Mesendoderm (in vitro differentiated cells): ENCODE measurements around the gene PEMT.
A peak's percentile ranks its signal among the peaks of the same experiment; 100 is the strongest.

Experiments used
- DNase-seq: peaks from one replicate; pipeline ENCODE4 v3.0.0; 2013
- H2AK5ac ChIP-seq: 2 replicates; pipeline ENCODE4 v1.6.1; 2013; ENCODE audit warnings: low read length, inconsistent platforms
- H2BK120ac ChIP-seq: 2 replicates; pipeline ENCODE4 v1.6.1; 2013; ENCODE audit warnings: low read depth, mild to moderate bottlenecking, low read length, moderate library complexity, mixed read lengths
- H2BK15ac ChIP-seq: replicated peaks from 2 replicates; pipeline ENCODE4 v1.6.1; 2013; ENCODE audit warnings: low read depth, mild to moderate bottlenecking, moderate library complexity
- H2BK5ac ChIP-seq: 2 replicates; pipeline ENCODE4 v1.6.1; 2013; ENCODE audit warnings: low read length, inconsistent platforms
- H3K18ac ChIP-seq: 2 replicates; pipeline ENCODE4 v1.6.1; 2013; ENCODE audit warnings: mild to moderate bottlenecking, low read length, mixed read lengths
- H3K23ac ChIP-seq: one replicate; pipeline ENCODE4 v1.6.1; 2013; ENCODE audit warnings: low read length
- H3K27ac ChIP-seq: 2 replicates; pipeline ENCODE4 v1.5.1; 2013; ENCODE audit warnings: low read depth, mild to moderate bottlenecking, inconsistent platforms, low read length, moderate library complexity
- H3K27me3 ChIP-seq: 2 replicates; pipeline ENCODE4 v1.6.1; 2013; ENCODE audit warnings: low read length, control low read depth, mild to moderate bottlenecking, inconsistent platforms; ENCODE audit not compliant: insufficient read depth, poor library complexity
- H3K36me3 ChIP-seq: 2 replicates; pipeline ENCODE4 v1.6.1; 2013; ENCODE audit warnings: low read length, inconsistent platforms; ENCODE audit not compliant: control insufficient read depth, insufficient read depth
- H3K4ac ChIP-seq: one replicate; pipeline ENCODE4 v1.6.1; 2013; ENCODE audit warnings: low read depth, mild to moderate bottlenecking, low read length, moderate library complexity
- H3K4me1 ChIP-seq: 2 replicates; pipeline ENCODE4 v1.6.1; 2013; ENCODE audit warnings: low read depth, low read length, inconsistent platforms; ENCODE audit not compliant: control insufficient read depth
- H3K4me2 ChIP-seq: 2 replicates; pipeline ENCODE4 v1.6.1; 2013; ENCODE audit warnings: low read length
- H3K4me3 ChIP-seq: 2 replicates; pipeline ENCODE4 v1.5.1; 2013; ENCODE audit warnings: mild to moderate bottlenecking, low read length
- H3K56ac ChIP-seq: one replicate; pipeline ENCODE4 v1.6.1; 2013; ENCODE audit warnings: low read length
- H3K79me1 ChIP-seq: 2 replicates; pipeline ENCODE4 v1.6.1; 2013; ENCODE audit warnings: low read length, inconsistent platforms
- H3K79me2 ChIP-seq: 2 replicates; pipeline ENCODE4 v1.6.1; 2013; ENCODE audit warnings: mild to moderate bottlenecking, low read length; ENCODE audit not compliant: control insufficient read depth, insufficient read depth
- H3K9ac ChIP-seq: 2 replicates; pipeline ENCODE4 v1.6.1; 2013; ENCODE audit warnings: low read length, inconsistent platforms
- H4K5ac ChIP-seq: one replicate; pipeline ENCODE4 v1.6.1; 2013; ENCODE audit warnings: low read length
- H4K8ac ChIP-seq: one replicate; pipeline ENCODE4 v1.6.1; 2013; ENCODE audit warnings: low read depth, mild to moderate bottlenecking, control low read depth, low read length, moderate library complexity
- WGBS: extraction: QIAGEN DNeasy Blood & Tissue Kit; methylation state at CpG from one replicate; pipeline ENCODE4 v1.1.7; 2013; ENCODE audit warnings: low lambda C conversion rate, missing lambda C conversion rate; ENCODE audit not compliant: insufficient coverage; ENCODE audit errors: extremely low coverage; 5-methylcytosine and 5-hydroxymethylcytosine counted together

Gene PEMT

GRCh38 chr17:17609121-17609520, 17.6 kb upstream of the PEMT start:
- Histone ChIP-seq H3K27me3 (no peaks in the 10 kb centered on the region), H3K4me2 (no peak overlapping the region), H3K23ac (no peak overlapping the region), H3K4me3 (no peak overlapping the region), H3K4ac (no peak overlapping the region), H4K5ac (no peak overlapping the region), H3K18ac (no peak overlapping the region), H2BK120ac (no peak overlapping the region), H2BK5ac (no peak overlapping the region), H3K56ac (no peak overlapping the region), H3K27ac (no peak overlapping the region), H3K4me1 (no peaks in the 10 kb centered on the region), H3K79me2 (no peaks in the 10 kb centered on the region), H3K36me3 (no peaks in the 10 kb centered on the region), H2BK15ac (no peak overlapping the region), H3K79me1 (no peaks in the 10 kb centered on the region), H4K8ac (no peak overlapping the region), H3K9ac (no peak overlapping the region), H2AK5ac (no peak overlapping the region)
- DNase-seq = peak; percentile 69
- WGBS = no CpG with 5 or more reads among the region's 4 CpGs

DNA sequence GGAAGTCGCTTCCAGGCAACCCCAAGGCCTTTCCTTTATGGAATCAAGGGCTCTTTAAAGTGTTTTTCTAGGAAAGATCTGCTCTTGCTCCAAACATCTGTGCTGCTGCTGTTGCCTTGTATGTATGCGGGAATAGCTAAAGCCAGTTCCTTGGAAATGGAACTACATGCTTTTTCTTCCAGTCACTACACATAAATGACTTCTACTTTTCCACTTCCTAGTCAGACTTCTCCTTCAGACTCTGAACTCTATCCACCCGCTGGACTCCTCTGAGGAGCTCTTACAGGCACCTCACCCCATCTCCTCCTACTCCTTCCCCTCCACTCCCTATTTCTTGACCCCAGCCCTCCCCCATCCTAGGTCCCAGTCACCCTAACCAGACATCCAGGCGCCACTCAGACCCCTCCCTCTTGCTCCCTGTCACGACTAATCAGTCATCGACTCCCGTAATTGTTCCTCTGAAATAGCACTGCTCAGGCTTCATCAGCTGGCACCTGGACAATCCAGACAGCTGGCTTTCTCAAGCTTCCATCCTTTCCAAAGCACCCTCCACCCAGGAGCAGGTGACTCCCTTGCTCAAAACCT, 15.0 kb upstream of the PEMT start:
- Histone ChIP-seq H3K79me2 (no peaks in the 10 kb centered on the region), H3K56ac (no peak overlapping the region), H2BK120ac (no peak overlapping the region), H2AK5ac (no peak overlapping the region), H3K27me3 (no peaks in the 10 kb centered on the region), H2BK5ac (no peak overlapping the region), H4K5ac (no peak overlapping the region), H3K9ac (no peak overlapping the region), H3K23ac (no peak overlapping the region), H3K79me1 (no peaks in the 10 kb centered on the region), H3K4me3 (no peak overlapping the region), H4K8ac (no peak overlapping the region), H3K4me2 (no peak overlapping the region), H3K18ac (no peak overlapping the region), H3K36me3 (no peaks in the 10 kb centered on the region), H3K4ac (no peak overlapping the region), H3K27ac (no peak overlapping the region), H3K4me1 (no peaks in the 10 kb centered on the region), H2BK15ac (no peak overlapping the region)
- WGBS = no CpG with 5 or more reads among the region's 7 CpGs
- DNase-seq = no peak

DNA sequence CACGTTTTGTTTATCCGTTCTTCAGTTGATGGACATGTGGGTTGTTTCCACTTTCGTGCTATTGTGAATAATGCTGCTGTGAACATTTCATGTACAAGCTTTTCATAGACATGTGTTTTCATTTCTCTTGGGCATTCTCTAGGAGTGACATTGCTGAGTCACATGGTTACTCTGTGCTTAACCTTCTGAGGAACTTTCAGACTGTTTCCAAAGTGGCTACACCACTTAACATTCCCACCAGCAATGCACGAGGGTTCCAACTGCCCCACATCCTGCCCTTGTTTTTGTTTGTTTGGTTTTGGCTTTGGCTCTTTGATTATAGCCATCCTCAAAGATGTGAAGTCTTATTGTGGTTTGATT, 14.2 kb upstream of the PEMT start:
- Histone ChIP-seq H2BK5ac (no peak overlapping the region), H2BK120ac (no peak overlapping the region), H3K4me2 (no peak overlapping the region), H2AK5ac (no peak overlapping the region), H4K5ac (no peak overlapping the region), H3K27ac (no peak overlapping the region), H3K4me1 (no peaks in the 10 kb centered on the region), H3K4ac (no peak overlapping the region), H3K56ac (no peak overlapping the region), H3K23ac (no peak overlapping the region), H3K18ac (no peak overlapping the region), H3K79me2 (no peaks in the 10 kb centered on the region), H3K4me3 (no peak overlapping the region), H2BK15ac (no peak overlapping the region), H3K36me3 (no peaks in the 10 kb centered on the region), H3K27me3 (no peaks in the 10 kb centered on the region), H4K8ac (no peak overlapping the region), H3K9ac (no peak overlapping the region), H3K79me1 (no peaks in the 10 kb centered on the region)
- DNase-seq = no peak
- WGBS = no CpG with 5 or more reads among the region's 4 CpGs

DNA sequence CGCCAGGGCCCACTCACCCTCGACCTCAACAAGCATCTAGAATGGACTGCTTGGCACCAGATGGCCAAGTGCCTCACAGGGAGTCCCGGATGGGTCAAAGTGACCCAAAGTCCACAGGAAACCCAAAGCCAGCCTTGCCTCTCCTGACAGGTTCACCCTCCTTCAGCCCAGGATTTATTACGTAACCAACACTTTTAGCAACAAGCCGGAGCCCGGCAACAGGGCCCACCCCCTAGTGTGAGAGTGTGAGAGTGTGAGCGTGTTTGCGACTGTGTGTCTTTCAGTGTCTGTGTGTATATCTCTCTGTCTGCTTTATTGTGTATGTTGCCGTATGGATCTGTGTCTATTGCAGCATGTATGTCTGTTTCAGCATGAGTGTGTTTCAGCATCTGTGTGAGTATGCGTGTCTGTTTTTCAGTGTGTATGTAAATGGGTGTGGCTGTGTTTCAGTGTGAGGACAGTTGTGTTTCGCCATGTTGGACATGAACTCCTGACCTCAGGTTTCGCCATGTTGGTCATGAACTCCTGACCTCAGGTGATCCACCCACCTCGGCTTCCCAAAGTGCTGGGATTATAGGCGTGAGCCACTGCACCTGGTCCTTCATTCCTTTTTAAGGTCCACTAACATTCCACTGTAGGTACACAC, 13.7 kb upstream of the PEMT start:
- Histone ChIP-seq H3K23ac (no peak overlapping the region), H3K79me1 (no peaks in the 10 kb centered on the region), H2BK120ac (no peak overlapping the region), H2AK5ac (no peak overlapping the region), H3K18ac (no peak overlapping the region), H3K4me2 (no peak overlapping the region), H2BK5ac (no peak overlapping the region), H4K5ac (no peak overlapping the region), H3K27ac (no peak overlapping the region), H3K4me3 (no peak overlapping the region), H2BK15ac (no peak overlapping the region), H3K79me2 (no peaks in the 10 kb centered on the region), H3K4ac (no peak overlapping the region), H4K8ac (no peak overlapping the region), H3K27me3 (no peaks in the 10 kb centered on the region), H3K36me3 (no peaks in the 10 kb centered on the region), H3K4me1 (no peaks in the 10 kb centered on the region), H3K56ac (no peak overlapping the region), H3K9ac (no peak overlapping the region)
- DNase-seq = no peak
- WGBS = no CpG with 5 or more reads among the region's 14 CpGs

DNA sequence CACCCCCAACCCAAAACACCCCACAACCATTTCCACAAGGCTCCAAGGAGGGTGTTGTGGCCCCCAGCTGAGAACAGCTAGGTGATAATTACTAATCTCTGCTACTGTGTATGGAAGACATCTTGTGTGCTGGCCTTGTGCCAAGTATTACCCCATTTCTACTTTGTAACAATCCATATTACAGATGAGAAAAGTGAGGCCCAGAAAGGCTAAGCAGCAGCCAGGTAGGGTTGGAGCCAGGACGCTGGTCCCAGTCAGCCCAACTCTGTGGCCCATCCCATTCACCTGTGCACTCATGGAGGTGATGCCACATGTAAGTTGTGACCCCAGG, 12.4 kb upstream of the PEMT start:
- no peak overlapping the region for H2BK15ac ChIP-seq

More for the DNA sequence above, 12.4 kb upstream of the PEMT start:
- Histone ChIP-seq H3K56ac (no peak overlapping the region), H3K4me1 (no peaks in the 10 kb centered on the region), H3K4ac (no peak overlapping the region), H3K9ac (no peak overlapping the region), H3K4me3 (no peak overlapping the region), H3K23ac (no peak overlapping the region), H3K27ac (no peak overlapping the region), H2BK120ac (no peak overlapping the region), H3K79me2 (no peaks in the 10 kb centered on the region), H3K4me2 (no peak overlapping the region), H3K27me3 (no peaks in the 10 kb centered on the region), H3K79me1 (no peaks in the 10 kb centered on the region), H3K36me3 (no peaks in the 10 kb centered on the region), H2BK5ac (no peak overlapping the region), H3K18ac (no peak overlapping the region), H2AK5ac (no peak overlapping the region), H4K8ac (no peak overlapping the region), H4K5ac (no peak overlapping the region)
- WGBS = no CpG with 5 or more reads among the region's 1 CpG
- DNase-seq = no peak
